Calu3 (cell line): Measurements from ENCODE around the gene CFAP61. TPM values are rescaled to one million over a fixed set of nuclear protein-coding genes. Genes with fewer than 3 reads are reported as not detected.

Experiments used
- BruUV-seq: library from RNA; stranded (reverse); fragments of 400-500 nt; replicated peaks from 2 replicates; lab custom pipeline; 2021; lab: Mats Ljungman, UMichigan
- CTCF ChIA-PET: fragments of 300-600 bp; sonication (Branson Sonifier 250); formaldehyde crosslinking; loops from one replicate; lab custom pipeline; 2022; ENCODE audit warnings: antibody characterized with exemption; lab: Charles Lee
- DNase-seq: peaks from one replicate; pipeline ENCODE4 v3.0.0; 2022
- H3K27ac Mint-ChIP-seq: one replicate; pipeline ENCODE4 v1.8.0; 2022; ENCODE audit warnings: mixed read lengths; ENCODE audit not compliant: unreplicated experiment
- H3K27me3 Mint-ChIP-seq: one replicate; pipeline ENCODE4 v1.8.0; 2022; ENCODE audit warnings: mixed read lengths; ENCODE audit not compliant: unreplicated experiment
- H3K36me3 Mint-ChIP-seq: one replicate; pipeline ENCODE4 v1.8.0; 2022; ENCODE audit warnings: mild to moderate bottlenecking, moderate library complexity, mixed read lengths; ENCODE audit not compliant: insufficient read depth, unreplicated experiment
- H3K4me1 Mint-ChIP-seq: one replicate; pipeline ENCODE4 v1.8.0; 2022; ENCODE audit warnings: mild to moderate bottlenecking, low read depth, mixed read lengths; ENCODE audit not compliant: unreplicated experiment
- H3K4me3 Mint-ChIP-seq: one replicate; pipeline ENCODE4 v1.8.0; 2022; ENCODE audit warnings: mild to moderate bottlenecking, low read depth, moderate library complexity, mixed read lengths; ENCODE audit not compliant: unreplicated experiment
- H3K9me3 Mint-ChIP-seq: one replicate; pipeline ENCODE4 v1.8.0; 2022; ENCODE audit warnings: low read depth, mixed read lengths; ENCODE audit not compliant: unreplicated experiment
- intact Hi-C: fragments of 100-400 bp; cut with micrococcal nuclease; formaldehyde crosslinking; loops from one replicate; pipeline ENCODE4 v1.10.0; 2022; ENCODE audit not compliant: unreplicated experiment
- total RNA-seq: library from RNA; stranded (reverse); gene quantifications from 2 replicates; pipeline ENCODE4 v1.2.3, GENCODE V29; 2022
- TF ChIP-seq, protein P1 (sequence below): fragments of 200-600 bp; IDR thresholded peaks from one replicate; pipeline ENCODE4 v1.8.0; 2022; ENCODE audit warnings: antibody characterized with exemption; ENCODE audit not compliant: unreplicated experiment

Gene CFAP61
- total RNA-seq, 1 experiment from 2014 or later = not detected

DNA sequence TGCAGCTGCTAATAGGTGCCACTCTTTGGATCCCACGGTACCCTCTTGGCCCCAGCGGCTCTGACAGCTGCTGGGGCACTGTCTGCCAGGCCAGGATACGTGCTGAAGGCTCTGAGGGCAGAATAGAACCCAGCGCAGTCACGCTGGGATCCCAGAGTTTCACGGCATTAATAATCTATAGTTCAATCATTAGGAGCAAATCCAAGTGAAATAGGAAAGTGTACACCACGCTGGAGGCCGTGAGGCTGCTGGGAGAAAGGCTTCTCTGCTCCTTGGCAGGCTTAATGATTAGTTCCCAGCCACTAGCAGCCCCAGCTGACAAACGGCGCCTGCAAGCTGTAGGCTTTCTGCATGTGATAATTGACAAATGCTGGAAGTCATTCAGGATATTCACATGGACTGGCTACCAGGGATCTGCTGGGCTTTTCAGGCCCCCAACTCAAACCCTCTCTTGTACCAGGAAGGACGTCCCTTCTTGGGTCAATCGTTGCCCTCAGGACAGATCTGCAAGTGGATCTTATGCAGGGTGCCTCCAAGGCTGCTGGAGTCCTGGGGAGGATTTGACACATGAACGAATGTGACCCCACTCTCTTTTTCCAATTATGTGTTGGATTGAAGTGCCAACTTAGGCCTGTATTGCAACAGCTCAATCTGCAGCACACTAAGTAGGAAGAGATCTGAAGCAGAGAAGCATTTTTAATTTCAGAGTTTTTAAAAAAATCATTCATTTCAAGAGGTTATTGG lies 265.5 kb downstream of the CFAP61 start:
- Mint-ChIP-seq H3K27me3 (no peaks in the 10 kb centered on the region), H3K4me3 (no peak overlapping the region), H3K9me3 (peaks cover 2% of the 10 kb centered on the region), H3K27ac (no peak overlapping the region), H3K4me1 (no peaks in the 10 kb centered on the region), H3K36me3 (no peaks in the 10 kb centered on the region)
- TF ChIP-seq, protein P1, sequence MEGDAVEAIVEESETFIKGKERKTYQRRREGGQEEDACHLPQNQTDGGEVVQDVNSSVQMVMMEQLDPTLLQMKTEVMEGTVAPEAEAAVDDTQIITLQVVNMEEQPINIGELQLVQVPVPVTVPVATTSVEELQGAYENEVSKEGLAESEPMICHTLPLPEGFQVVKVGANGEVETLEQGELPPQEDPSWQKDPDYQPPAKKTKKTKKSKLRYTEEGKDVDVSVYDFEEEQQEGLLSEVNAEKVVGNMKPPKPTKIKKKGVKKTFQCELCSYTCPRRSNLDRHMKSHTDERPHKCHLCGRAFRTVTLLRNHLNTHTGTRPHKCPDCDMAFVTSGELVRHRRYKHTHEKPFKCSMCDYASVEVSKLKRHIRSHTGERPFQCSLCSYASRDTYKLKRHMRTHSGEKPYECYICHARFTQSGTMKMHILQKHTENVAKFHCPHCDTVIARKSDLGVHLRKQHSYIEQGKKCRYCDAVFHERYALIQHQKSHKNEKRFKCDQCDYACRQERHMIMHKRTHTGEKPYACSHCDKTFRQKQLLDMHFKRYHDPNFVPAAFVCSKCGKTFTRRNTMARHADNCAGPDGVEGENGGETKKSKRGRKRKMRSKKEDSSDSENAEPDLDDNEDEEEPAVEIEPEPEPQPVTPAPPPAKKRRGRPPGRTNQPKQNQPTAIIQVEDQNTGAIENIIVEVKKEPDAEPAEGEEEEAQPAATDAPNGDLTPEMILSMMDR = no peak
- no TSS peak for BruUV-seq
- CTCF ChIA-PET = no interaction called here
- intact Hi-C loops = no loop called here
- no peak for DNase-seq

DNA sequence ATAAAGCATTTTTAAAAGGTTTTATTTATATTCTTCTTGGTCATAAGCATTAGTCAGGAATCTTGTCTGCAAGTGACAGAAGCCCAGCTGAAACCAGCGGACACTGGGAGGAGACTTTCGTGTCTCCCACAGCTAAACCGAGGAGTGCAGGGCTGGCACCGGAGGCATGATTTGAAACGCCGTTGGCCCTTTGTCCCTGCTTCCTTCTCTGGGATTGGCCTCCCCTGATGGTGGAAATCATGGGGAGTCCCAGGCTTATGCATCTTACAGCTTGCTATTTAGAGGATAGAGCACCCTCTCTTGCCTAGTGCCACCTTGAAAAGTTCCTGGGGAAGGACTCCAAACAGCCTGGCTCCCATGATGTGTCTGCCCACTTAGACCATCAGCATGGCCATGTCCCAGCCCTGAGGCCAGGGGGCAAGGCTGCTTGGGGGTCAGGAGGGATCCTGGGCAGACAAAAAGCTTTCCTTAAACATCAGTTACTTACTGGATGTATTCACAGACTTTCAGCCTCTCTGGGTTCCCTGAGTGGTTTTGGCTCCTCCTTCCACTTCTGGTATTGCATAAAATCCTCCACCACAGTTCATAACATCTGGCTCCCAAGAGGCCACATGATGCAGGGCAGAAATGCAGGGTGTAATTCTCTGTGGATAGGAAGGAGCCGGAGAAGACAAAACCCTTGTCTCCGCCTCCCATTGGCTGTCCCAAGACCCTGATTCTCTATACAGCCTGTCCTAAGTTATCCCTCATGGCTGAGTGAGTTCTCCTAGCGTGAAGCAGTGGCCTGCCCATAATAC lies 266.2 kb downstream of the CFAP61 start:
- CTCF ChIA-PET = no interaction called here
- no TSS peak for BruUV-seq
- no peak overlapping the region for H3K4me3 Mint-ChIP-seq
- no peaks in the 10 kb centered on the region for H3K36me3 Mint-ChIP-seq
- H3K9me3 Mint-ChIP-seq = peaks cover 2% of the 10 kb centered on the region
- no peaks in the 10 kb centered on the region for H3K27me3 Mint-ChIP-seq
- TF ChIP-seq, protein P1 = no peak
- no peak overlapping the region for H3K27ac Mint-ChIP-seq
- intact Hi-C loops = no loop called here
- no peaks in the 10 kb centered on the region for H3K4me1 Mint-ChIP-seq
- DNase-seq = no peak

DNA sequence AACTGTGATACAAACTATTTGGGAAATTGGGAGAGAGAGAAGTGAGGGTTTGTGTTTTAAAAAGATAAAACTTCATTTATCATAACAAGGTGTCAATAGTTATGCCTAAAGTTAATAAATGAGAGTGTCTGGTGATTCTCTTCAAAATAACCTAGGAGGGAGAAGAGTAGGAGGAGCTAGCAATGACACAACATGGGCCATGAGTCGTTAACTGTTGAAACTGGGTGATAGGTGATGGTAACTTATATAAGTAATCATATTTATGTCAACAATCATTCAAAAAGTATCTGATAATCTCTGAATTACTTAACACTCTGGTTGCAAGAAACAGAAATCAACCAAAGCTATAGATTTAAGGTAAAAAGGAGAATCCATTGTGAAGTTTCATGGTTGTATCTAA lies 268.8 kb downstream of the CFAP61 start:
- no peak overlapping the region for H3K27ac Mint-ChIP-seq
- no peaks in the 10 kb centered on the region for H3K27me3 Mint-ChIP-seq
- H3K4me1 Mint-ChIP-seq = no peaks in the 10 kb centered on the region
- BruUV-seq = no TSS peak
- intact Hi-C loops = no loop called here
- TF ChIP-seq, protein P1 = no peak
- H3K36me3 Mint-ChIP-seq = no peaks in the 10 kb centered on the region
- peaks cover 2% of the 10 kb centered on the region for H3K9me3 Mint-ChIP-seq
- no peak overlapping the region for H3K4me3 Mint-ChIP-seq
- no peak for DNase-seq
- CTCF ChIA-PET = no interaction called here

GRCh38 chr20:20321917-20322316 lies 269.6 kb downstream of the CFAP61 start:
- DNase-seq = no peak
- no peak overlapping the region for H3K4me3 Mint-ChIP-seq
- CTCF ChIA-PET = no interaction called here
- TF ChIP-seq, protein P1 = no peak
- H3K4me1 Mint-ChIP-seq = no peaks in the 10 kb centered on the region
- no peaks in the 10 kb centered on the region for H3K36me3 Mint-ChIP-seq
- H3K9me3 Mint-ChIP-seq = peaks cover 2% of the 10 kb centered on the region
- H3K27me3 Mint-ChIP-seq = no peaks in the 10 kb centered on the region
- no peak overlapping the region for H3K27ac Mint-ChIP-seq
- intact Hi-C loops = no loop called here
- no TSS peak for BruUV-seq
